NCI-H2227 treated with DMSO at 0.1 percent for 48 hours (cell line): ENCODE results near the gene PCDHB15.

Experiments used
- DNase-seq: peaks from one replicate; lab custom pipeline; 2025; lab: John Stamatoyannopoulos, UW

PCDHB15 gene

DNA sequence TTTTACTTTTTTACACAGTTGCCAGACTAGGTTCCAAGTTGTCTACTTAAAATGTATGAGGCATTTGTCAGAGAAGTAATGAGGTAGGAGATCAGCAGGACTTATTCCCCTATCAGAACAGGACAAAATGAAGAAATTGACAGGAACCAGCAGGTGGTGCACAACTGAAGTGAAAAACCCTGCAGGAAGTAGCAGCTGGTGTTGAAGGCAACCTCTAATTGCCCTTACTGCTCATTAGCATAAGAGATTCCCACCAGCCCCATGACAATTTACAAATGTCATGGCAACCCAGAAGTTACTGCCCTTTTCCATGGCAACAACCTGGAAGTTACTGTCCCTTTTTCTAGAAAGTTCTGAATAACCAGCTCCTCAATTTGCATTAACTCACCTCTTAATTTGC, 5.4 kb downstream of the PCDHB15 start:
- DNase-seq = no peak

- no peak for DNase-seq
These were observed 13.3 kb downstream of the PCDHB15 start for GRCh38 chr5:141258464-141258863.

DNA sequence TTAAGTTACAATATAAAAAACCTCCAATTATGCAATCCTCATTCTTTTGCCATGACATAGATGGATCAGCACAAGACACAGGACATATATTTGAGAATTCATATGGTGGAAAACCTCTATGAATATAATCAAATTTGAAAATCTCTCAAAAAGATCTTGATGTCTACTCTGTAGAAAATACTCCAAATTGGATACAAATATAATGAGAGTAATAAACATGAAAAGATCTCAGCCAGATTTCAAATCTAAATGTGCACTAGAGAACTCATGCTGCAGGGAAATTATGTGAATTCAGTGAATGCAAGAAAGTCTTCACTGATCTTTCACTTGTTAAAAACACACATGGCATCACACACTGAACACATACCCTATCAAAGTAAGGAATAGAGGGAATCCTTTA, 13.8 kb downstream of the PCDHB15 start:
- no peak for DNase-seq

GRCh38 chr5:141260458-141261237, 15.5 kb downstream of the PCDHB15 start:
- no peak for DNase-seq

- DNase-seq = no peak
These were observed 16.0 kb downstream of the PCDHB15 start for GRCh38 chr5:141261238-141261546.

GRCh38 chr5:141269195-141269594, 24.0 kb downstream of the PCDHB15 start:
- no peak for DNase-seq

- DNase-seq = no peak
These were observed 27.7 kb downstream of the PCDHB15 start for GRCh38 chr5:141272906-141273305.

DNA sequence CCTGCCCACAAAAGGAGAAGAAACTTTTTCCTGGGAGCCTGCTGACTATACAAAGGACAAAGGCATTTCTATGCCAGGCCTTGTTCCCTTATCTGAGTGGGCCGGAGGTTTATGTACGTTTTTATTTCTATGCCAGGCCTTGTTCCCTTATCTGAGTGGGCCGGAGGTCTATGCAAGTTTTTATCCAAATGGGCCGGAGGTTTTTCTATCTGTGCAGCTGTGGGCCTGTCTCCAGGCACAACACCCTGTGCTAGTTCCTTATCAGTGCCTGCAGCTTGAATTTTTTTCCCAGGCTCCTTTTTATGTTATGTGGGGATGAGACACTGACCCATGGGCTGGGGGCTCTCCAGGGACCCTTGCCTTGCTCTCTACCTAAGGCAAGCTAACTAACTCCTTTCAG, 53.2 kb downstream of the PCDHB15 start:
- DNase-seq = no peak
